Spinal cord (tissue), 10 donors: ENCODE data around the gene MTHFD1L. TPM values are rescaled to one million over a fixed set of nuclear protein-coding genes. Genes with fewer than 3 reads are reported as not detected.

Experiments used
- DNase-seq, 6 donors: peaks; one replicate each; pipeline versions ENCODE4 v3.0.0 to v3.0.0-alpha.2; 2013 to 2015; ENCODE audit warnings: low spot score in 6 of 6, low read depth in 4 of 6
- H3K27ac ChIP-seq: one replicate; pipeline ENCODE4 v1.5.1; 2013; ENCODE audit warnings: low read depth, low read length, control low read depth
- H3K27me3 ChIP-seq: one replicate; pipeline ENCODE4 v1.6.1; 2013; ENCODE audit warnings: low read length; ENCODE audit not compliant: control insufficient read depth, insufficient read depth
- H3K36me3 ChIP-seq: one replicate; pipeline ENCODE4 v1.6.1; 2013; ENCODE audit warnings: low read length; ENCODE audit not compliant: control insufficient read depth, insufficient read depth
- H3K4me1 ChIP-seq: one replicate; pipeline ENCODE4 v1.6.1; 2013; ENCODE audit warnings: low read length; ENCODE audit not compliant: control insufficient read depth, insufficient read depth
- H3K4me3 ChIP-seq: one replicate; pipeline ENCODE4 v1.5.1; 2013; ENCODE audit warnings: low read depth, low read length, control low read depth
- H3K9me3 ChIP-seq: one replicate; pipeline ENCODE4 v1.6.1; 2013; ENCODE audit warnings: low read length; ENCODE audit not compliant: control insufficient read depth, insufficient read depth
- WGBS: methylation state at CpG from one replicate; pipeline ENCODE4 v1.1.5; 2013; ENCODE audit warnings: missing lambda C conversion rate; ENCODE audit not compliant: insufficient coverage; 5-methylcytosine and 5-hydroxymethylcytosine counted together
- polyA plus RNA-seq, 2 donors: library from polyadenylated mRNA; unstranded; fragments of 120-200 nt; gene quantifications; one replicate each; pipeline ENCODE4 v1.2.1, GENCODE V29; 2013; ENCODE audit not compliant: insufficient read length in 2 of 2
- total RNA-seq, 2 donors: library from RNA; depleted of rRNA in 1 of 2; stranded (reverse); fragments of 120-200 nt in 1 of 2; fragments of >200 nt in 1 of 2; gene quantifications; one replicate each; pipeline versions ENCODE4 v1.2.3 to v1.2.4, GENCODE V29; 2013 to 2014
- donor health status: healthy.

Gene MTHFD1L
- total and polyA plus RNA-seq, 4 donors: 15.0 to 21.6 (median 17.8) TPM

DNA sequence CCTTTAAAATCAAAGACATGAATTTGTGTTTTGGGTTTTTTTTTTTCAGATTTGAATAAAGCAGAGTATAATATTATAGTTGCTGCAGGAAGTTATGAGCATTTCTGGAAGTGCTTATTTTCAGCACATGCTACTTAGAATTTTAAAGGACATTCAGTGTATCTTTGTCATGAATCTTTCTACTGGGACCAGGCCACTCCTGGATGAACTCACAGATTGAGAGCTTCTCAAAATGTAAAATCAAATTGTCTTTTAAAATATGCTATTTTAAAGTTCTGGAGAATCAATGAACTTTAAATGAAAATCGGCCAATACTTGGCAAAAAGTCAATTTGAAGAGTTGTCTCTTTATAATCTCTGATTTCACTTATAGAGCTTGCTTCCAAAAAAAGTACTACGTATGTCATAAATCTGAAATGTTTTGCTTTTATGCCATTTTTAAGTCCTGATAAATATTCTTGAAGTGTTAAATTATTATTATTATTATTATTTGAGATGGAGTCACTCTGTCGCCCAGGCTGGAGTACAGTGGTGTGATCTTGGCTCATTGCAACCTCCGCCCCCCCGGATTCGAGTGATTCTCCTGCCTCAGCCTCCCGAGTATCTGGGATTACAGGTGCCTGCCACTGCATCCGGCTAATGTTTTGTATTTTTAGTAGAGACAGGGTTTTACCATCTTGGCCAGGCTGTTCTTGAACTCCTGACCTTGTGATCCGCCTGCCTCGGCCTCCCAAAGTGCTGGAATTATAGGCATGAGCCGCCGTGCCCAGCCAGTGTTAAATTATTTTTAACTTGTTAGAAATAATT, 198.5 kb downstream of the MTHFD1L start:
- H3K36me3 ChIP-seq: peaks cover under 1% of the 10 kb centered on the region
- H3K4me3 ChIP-seq: no peak overlapping the region
- H3K9me3 ChIP-seq: no peaks in the 10 kb centered on the region
- no peaks in the 10 kb centered on the region for H3K27me3 ChIP-seq
- H3K4me1 ChIP-seq: peaks cover 8% of the 10 kb centered on the region
- H3K27ac ChIP-seq: no peak overlapping the region
- WGBS: no CpG with 5 or more reads among the region's 12 CpGs
- no peak for DNase-seq

- no peak for DNase-seq
- H3K4me3 ChIP-seq: no peak overlapping the region
- H3K9me3 ChIP-seq: no peaks in the 10 kb centered on the region
- WGBS: 85% methylated on average over 6 of the region's 10 CpGs
- H3K27ac ChIP-seq: peak overlapping the region; percentile 57
- no peaks in the 10 kb centered on the region for H3K27me3 ChIP-seq
- H3K4me1 ChIP-seq: peaks cover 8% of the 10 kb centered on the region
- H3K36me3 ChIP-seq: peaks cover 2% of the 10 kb centered on the region
Measured at GRCh38 chr6:151065027-151065815, 199.7 kb downstream of the MTHFD1L start.

- no peaks in the 10 kb centered on the region for H3K27me3 ChIP-seq
- no peaks in the 10 kb centered on the region for H3K9me3 ChIP-seq
- DNase-seq: peak in 2 of 6 donors; percentile 69 to 82
- H3K27ac ChIP-seq: peak overlapping the region; percentile 89
- 54% methylated on average over 9 of the region's 14 CpGs for WGBS
- peaks cover 2% of the 10 kb centered on the region for H3K36me3 ChIP-seq
- H3K4me3 ChIP-seq: no peak overlapping the region
- H3K4me1 ChIP-seq: peaks cover 4% of the 10 kb centered on the region
Measured at GRCh38 chr6:151067684-151068596, 202.4 kb downstream of the MTHFD1L start.

- H3K4me1 ChIP-seq: peaks cover 4% of the 10 kb centered on the region
- H3K27me3 ChIP-seq: no peaks in the 10 kb centered on the region
- H3K27ac ChIP-seq: peak overlapping the region; percentile 89
- H3K36me3 ChIP-seq: peaks cover 2% of the 10 kb centered on the region
- no peak for DNase-seq
- WGBS: 56% methylated on average over 3 of the region's 6 CpGs
- H3K4me3 ChIP-seq: no peak overlapping the region
- H3K9me3 ChIP-seq: no peaks in the 10 kb centered on the region
Measured at GRCh38 chr6:151068761-151069312, 203.3 kb downstream of the MTHFD1L start.

- no peak overlapping the region for H3K4me3 ChIP-seq
- no peak overlapping the region for H3K27ac ChIP-seq
- peaks cover 4% of the 10 kb centered on the region for H3K4me1 ChIP-seq
- H3K36me3 ChIP-seq: peaks cover 2% of the 10 kb centered on the region
- H3K9me3 ChIP-seq: no peaks in the 10 kb centered on the region
- H3K27me3 ChIP-seq: no peaks in the 10 kb centered on the region
- DNase-seq: no peak
- WGBS: 94% methylated on average over 8 of the region's 8 CpGs
Measured at GRCh38 chr6:151069641-151070040, 204.1 kb downstream of the MTHFD1L start.

DNA sequence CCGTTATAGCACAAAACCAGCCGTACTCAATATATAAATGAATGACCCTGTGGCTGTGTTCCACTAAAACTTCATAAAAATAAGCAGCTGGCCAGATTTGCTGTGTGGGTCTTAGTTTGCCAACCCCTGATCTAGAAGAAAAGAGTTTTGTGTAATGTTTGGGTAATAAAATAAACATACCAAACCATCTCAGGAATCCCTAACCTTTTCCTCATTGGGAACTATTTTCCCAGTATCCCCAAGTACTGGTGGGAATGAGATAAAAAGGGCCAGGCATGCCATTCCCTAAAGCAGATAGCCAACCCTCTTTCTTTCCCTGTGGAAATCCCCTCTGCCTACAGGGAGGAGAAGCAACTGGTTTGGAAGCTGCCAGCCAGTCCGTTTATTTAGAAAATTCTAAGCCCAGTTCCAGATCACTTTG, 205.1 kb downstream of the MTHFD1L start:
- Histone ChIP-seq H3K4me1 (peaks cover 4% of the 10 kb centered on the region), H3K27ac (peak overlapping the region; percentile 37), H3K27me3 (no peaks in the 10 kb centered on the region), H3K36me3 (peaks cover 2% of the 10 kb centered on the region), H3K9me3 (peaks cover 2% of the 10 kb centered on the region), H3K4me3 (no peak overlapping the region)
- no peak for DNase-seq
- WGBS: no CpG with 5 or more reads among the region's 3 CpGs

DNA sequence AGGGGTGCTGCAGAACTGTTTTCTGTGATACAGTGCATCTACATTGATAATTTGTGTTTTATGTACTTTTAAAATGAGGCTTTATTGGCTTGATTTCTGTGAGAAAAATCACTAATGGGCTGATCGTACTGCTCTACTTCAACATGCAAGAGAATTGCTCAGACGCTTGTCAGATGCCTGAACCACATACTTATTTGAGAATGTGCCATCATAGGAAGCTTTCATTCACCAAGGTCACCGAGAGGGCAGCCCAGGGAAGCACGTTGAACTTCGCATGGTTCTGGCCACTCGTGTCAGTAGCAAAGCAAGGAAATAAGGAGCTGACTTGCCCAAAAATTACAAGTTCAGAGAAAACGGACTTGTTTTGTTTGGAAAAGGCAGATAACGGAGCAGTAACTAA, 205.8 kb downstream of the MTHFD1L start:
- Histone ChIP-seq H3K4me1 (peaks cover 4% of the 10 kb centered on the region), H3K36me3 (peaks cover 2% of the 10 kb centered on the region), H3K4me3 (no peak overlapping the region), H3K9me3 (peaks cover 2% of the 10 kb centered on the region), H3K27me3 (no peaks in the 10 kb centered on the region), H3K27ac (peak overlapping the region; percentile 49)
- 23% methylated on average over 4 of the region's 8 CpGs for WGBS
- peak in 1 of 6 donors; percentile 42 for DNase-seq

- Histone ChIP-seq H3K4me1 (peaks cover 2% of the 10 kb centered on the region), H3K27ac (no peak overlapping the region), H3K4me3 (no peak overlapping the region), H3K27me3 (no peaks in the 10 kb centered on the region), H3K9me3 (peaks cover 2% of the 10 kb centered on the region), H3K36me3 (peaks cover 2% of the 10 kb centered on the region)
- DNase-seq: peak in 4 of 6 donors; percentile 47 to 79 (median 69)
- no CpG with 5 or more reads among the region's 4 CpGs for WGBS
Measured at GRCh38 chr6:151073146-151073545, 207.6 kb downstream of the MTHFD1L start.

- Histone ChIP-seq H3K27me3 (no peaks in the 10 kb centered on the region), H3K27ac (no peak overlapping the region), H3K36me3 (peaks cover 2% of the 10 kb centered on the region), H3K4me1 (no peaks in the 10 kb centered on the region), H3K4me3 (no peak overlapping the region), H3K9me3 (peaks cover 2% of the 10 kb centered on the region)
- WGBS: no CpG with 5 or more reads among the region's 1 CpG
- DNase-seq: no peak
Measured at GRCh38 chr6:151073701-151074100, 208.2 kb downstream of the MTHFD1L start.
